Panc1 (cell line): ENCODE results near the gene LHX1. TPM values are rescaled to one million over a fixed set of nuclear protein-coding genes. Genes with fewer than 3 reads are reported as not detected.

Source experiments
- ATAC-seq: fragments of 200-7000 bp; cut with Tn5 transposase; 2 replicates; pipeline ENCODE4 v1.9.1; 2020; ENCODE audit warnings: mild to moderate bottlenecking, moderate library complexity
- BruUV-seq: library from RNA; stranded (reverse); fragments of 400-500 nt; replicated peaks from 2 replicates; lab custom pipeline; 2021; lab: Mats Ljungman, UMichigan
- CTCF ChIA-PET: fragments of 300-600 bp; sonication (Branson Sonifier 250); formaldehyde crosslinking; loops from one replicate; lab custom pipeline; 2022; ENCODE audit warnings: antibody characterized with exemption; lab: Charles Lee
- POLR2A ChIA-PET: fragments of 300-600 bp; sonication (Branson Sonifier 250); formaldehyde crosslinking; loops from one replicate; lab custom pipeline; 2022; ENCODE audit warnings: antibody characterized with exemption; lab: Charles Lee
- DNase-seq: peaks from one replicate; pipeline ENCODE4 v3.0.0-alpha.2; 2010; ENCODE audit warnings: low read depth, low spot score
- H3K27ac ChIP-seq: 2 replicates; pipeline ENCODE4 v1.5.1; 2011; ENCODE audit warnings: mild to moderate bottlenecking, low read length, inconsistent platforms
- H3K27me3 ChIP-seq: fragments of 200-500 bp; sonication (Bioruptor generic); 2 replicates; pipeline ENCODE4 v1.6.0; 2014; ENCODE audit warnings: low read length, inconsistent platforms; ENCODE audit not compliant: control insufficient read depth, insufficient read depth
- H3K36me3 ChIP-seq: fragments of 200-500 bp; sonication (Bioruptor generic); 2 replicates; pipeline ENCODE4 v1.5.1; 2014; ENCODE audit warnings: inconsistent platforms, mild to moderate bottlenecking, low read length, moderate library complexity; ENCODE audit not compliant: control insufficient read depth, insufficient read depth
- H3K4me1 ChIP-seq: 2 replicates; pipeline ENCODE4 v1.5.1; 2011; ENCODE audit warnings: inconsistent platforms, mild to moderate bottlenecking, low read length, moderate library complexity; ENCODE audit not compliant: control insufficient read depth, insufficient read depth
- H3K4me3 ChIP-seq, 2 experiments: 2 replicates each; pipeline ENCODE4 v1.5.1; 2011 to 2012; ENCODE audit warnings: low read depth in 2 of 2, low read length in 2 of 2, mild to moderate bottlenecking in 2 of 2, inconsistent platforms in 1 of 2, moderate library complexity in 1 of 2
- H3K9me3 ChIP-seq: fragments of 200-500 bp; sonication (Bioruptor generic); 2 replicates; pipeline ENCODE4 v1.5.1; 2014; ENCODE audit warnings: low read depth, mild to moderate bottlenecking, inconsistent platforms, low read length, moderate library complexity; ENCODE audit not compliant: control insufficient read depth, insufficient read depth
- POLR2AphosphoS5 ChIP-seq: IDR thresholded peaks from 2 replicates; pipeline ENCODE4 v1.6.1; 2012; ENCODE audit warnings: mild to moderate bottlenecking, low read depth, low read length, moderate library complexity
- SIN3A ChIP-seq: IDR thresholded peaks from 2 replicates; pipeline ENCODE4 v1.6.1; 2012; ENCODE audit warnings: low read depth, mild to moderate bottlenecking, low read length, moderate library complexity, borderline replicate concordance; ENCODE audit not compliant: insufficient read depth
- TCF7L2 ChIP-seq: IDR thresholded peaks from 2 replicates; pipeline ENCODE4 v1.6.1; 2011; ENCODE audit warnings: mild to moderate bottlenecking, low read depth, low read length, inconsistent platforms
- in situ Hi-C: cut with HindIII; loops from 2 replicates; pipeline ENCODE4 v1.10.0; 2016; ENCODE audit warnings: low sequenced_read_pairs, low pct_unique_long_range_greater_than_20kb
- intact Hi-C: fragments of 100-400 bp; cut with micrococcal nuclease; formaldehyde crosslinking; loops from one replicate; pipeline ENCODE4 v1.10.0; 2022; ENCODE audit not compliant: unreplicated experiment
- total RNA-seq: library from RNA; stranded (reverse); gene quantifications from one replicate; pipeline ENCODE4 v1.2.1, GENCODE V29; 2021; ENCODE audit not compliant: unreplicated experiment
- TF ChIP-seq, protein P1 (sequence below): fragments of 450-650 bp; IDR thresholded peaks from 2 replicates; pipeline ENCODE4 v1.5.1; 2017; ENCODE audit warnings: mild to moderate bottlenecking
- TF ChIP-seq, protein P2 (sequence below), 2 experiments: IDR thresholded peaks; 2 replicates each; pipeline ENCODE4 v1.6.1; 2011 to 2012; ENCODE audit warnings: low read depth in 2 of 2, control low read depth in 1 of 2, low read length in 1 of 2, mild to moderate bottlenecking in 1 of 2, moderate library complexity in 1 of 2; ENCODE audit not compliant: insufficient read depth in 1 of 2

The LHX1 gene
- total RNA-seq, 1 experiment from 2014 or later = 8.6 TPM

DNA sequence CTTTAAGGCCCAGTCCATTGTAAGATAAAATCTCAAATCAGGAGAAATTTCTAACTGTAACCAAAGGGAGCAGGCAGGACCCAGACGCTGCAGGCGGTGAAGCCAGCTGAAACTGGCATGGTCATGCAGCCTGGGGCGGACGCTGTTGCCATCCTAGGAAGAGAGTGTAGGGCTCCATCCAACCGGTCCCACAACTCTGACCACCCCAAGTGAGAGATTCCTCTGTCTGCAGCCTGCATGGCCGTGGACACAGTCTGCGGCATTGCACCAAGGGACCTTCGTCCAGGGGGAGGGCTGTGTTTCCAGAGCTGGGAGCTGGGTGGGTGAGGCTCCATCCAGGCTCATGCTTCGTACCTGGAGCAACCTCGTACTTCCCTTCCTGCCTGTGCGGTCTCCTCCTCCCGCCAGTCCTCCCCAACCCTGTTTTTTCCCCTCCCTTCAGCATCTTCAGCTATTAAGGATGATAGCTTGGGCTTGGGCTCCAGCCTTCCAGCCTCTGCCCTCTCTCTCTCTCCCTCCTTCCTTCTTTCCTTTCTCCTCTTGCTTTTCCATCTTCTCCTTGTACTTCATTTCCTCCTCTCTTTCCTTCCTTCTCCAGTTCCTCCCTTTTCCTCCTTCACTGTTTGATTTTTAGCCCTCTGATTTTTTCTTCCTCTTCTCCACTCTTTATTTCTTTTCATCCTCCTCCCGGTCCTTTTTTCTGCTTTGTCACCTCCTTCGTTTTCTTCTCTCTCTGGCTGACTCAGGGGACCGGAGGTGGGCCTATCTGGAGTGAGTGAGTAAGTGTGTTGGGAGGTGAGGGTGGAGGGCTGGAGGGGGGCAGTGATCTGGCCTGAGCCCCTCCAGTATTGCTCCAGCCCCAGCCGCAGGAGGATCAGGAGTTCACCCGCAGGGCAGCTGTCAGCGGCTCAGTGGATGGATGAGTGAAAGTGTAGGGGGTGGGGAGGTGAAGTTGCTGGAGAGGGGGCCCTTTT, 17.0 kb upstream of the LHX1 start:
- Histone ChIP-seq H3K36me3 (no peaks in the 10 kb centered on the region), H3K27ac (peak overlapping the region; percentile 93), H3K4me1 (peaks cover 52% of the 10 kb centered on the region), H3K4me3 (peak overlapping the region; percentile 5 to 21; a peak in 2 of 4 replicates), H3K9me3 (no peaks in the 10 kb centered on the region), H3K27me3 (no peaks in the 10 kb centered on the region)
- CTCF ChIA-PET = no interaction called here
- DNase-seq (no peak), ATAC-seq (peak; percentile 64)
- in situ Hi-C loops (no loop called here), intact Hi-C loops (no loop called here)
- BruUV-seq = no TSS peak
- POLR2A ChIA-PET = no interaction called here
- TF ChIP-seq, protein P1, sequence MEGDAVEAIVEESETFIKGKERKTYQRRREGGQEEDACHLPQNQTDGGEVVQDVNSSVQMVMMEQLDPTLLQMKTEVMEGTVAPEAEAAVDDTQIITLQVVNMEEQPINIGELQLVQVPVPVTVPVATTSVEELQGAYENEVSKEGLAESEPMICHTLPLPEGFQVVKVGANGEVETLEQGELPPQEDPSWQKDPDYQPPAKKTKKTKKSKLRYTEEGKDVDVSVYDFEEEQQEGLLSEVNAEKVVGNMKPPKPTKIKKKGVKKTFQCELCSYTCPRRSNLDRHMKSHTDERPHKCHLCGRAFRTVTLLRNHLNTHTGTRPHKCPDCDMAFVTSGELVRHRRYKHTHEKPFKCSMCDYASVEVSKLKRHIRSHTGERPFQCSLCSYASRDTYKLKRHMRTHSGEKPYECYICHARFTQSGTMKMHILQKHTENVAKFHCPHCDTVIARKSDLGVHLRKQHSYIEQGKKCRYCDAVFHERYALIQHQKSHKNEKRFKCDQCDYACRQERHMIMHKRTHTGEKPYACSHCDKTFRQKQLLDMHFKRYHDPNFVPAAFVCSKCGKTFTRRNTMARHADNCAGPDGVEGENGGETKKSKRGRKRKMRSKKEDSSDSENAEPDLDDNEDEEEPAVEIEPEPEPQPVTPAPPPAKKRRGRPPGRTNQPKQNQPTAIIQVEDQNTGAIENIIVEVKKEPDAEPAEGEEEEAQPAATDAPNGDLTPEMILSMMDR = no peak
- TF ChIP-seq, protein P2, sequence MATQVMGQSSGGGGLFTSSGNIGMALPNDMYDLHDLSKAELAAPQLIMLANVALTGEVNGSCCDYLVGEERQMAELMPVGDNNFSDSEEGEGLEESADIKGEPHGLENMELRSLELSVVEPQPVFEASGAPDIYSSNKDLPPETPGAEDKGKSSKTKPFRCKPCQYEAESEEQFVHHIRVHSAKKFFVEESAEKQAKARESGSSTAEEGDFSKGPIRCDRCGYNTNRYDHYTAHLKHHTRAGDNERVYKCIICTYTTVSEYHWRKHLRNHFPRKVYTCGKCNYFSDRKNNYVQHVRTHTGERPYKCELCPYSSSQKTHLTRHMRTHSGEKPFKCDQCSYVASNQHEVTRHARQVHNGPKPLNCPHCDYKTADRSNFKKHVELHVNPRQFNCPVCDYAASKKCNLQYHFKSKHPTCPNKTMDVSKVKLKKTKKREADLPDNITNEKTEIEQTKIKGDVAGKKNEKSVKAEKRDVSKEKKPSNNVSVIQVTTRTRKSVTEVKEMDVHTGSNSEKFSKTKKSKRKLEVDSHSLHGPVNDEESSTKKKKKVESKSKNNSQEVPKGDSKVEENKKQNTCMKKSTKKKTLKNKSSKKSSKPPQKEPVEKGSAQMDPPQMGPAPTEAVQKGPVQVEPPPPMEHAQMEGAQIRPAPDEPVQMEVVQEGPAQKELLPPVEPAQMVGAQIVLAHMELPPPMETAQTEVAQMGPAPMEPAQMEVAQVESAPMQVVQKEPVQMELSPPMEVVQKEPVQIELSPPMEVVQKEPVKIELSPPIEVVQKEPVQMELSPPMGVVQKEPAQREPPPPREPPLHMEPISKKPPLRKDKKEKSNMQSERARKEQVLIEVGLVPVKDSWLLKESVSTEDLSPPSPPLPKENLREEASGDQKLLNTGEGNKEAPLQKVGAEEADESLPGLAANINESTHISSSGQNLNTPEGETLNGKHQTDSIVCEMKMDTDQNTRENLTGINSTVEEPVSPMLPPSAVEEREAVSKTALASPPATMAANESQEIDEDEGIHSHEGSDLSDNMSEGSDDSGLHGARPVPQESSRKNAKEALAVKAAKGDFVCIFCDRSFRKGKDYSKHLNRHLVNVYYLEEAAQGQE (IDR thresholded peaks at IDR 0.05; ENCODE audit: insufficient read depth in 1 of 2, low read depth in 2 of 2, low read length in 1 of 2) = no peak
- TF ChIP-seq TCF7L2 (no peak), POLR2AphosphoS5 (no peak), SIN3A (no peak)

DNA sequence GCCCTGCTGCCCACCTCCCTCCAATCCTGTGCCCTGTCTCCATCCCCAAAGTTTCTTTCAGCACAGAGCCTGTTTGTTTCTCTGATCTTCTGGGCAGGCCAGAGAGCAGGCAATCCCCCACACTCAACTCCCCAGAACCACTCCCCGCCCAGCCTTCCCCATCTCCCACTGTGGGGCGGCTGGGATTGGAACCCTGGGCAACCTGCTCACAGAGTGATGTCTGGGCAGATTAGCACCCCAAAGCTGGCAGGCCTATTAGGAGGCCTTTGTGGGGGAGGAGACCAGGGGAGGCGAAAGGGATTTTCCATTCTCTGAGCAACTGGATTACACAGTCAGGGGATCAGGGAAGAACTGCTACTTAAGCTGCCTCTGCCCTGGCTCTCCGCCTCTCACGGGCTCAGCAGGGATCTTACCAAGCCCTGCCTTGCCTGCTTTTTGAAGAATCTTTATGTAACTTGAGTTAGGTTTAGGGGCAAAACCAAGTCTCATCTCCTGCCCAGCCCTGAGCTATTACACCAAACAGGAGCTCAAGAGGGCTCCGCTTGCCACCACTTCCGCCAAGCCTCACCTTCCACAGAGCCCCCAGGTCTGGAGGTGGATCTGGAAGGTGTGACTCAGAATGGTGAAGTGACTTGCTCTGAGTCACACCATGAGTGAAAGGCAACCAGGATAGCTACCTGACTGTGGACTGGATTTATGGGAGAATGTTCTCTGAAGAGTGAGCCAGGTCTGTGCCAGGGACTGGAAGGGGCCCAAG, 16.0 kb upstream of the LHX1 start:
- Histone ChIP-seq H3K9me3 (no peaks in the 10 kb centered on the region), H3K36me3 (no peaks in the 10 kb centered on the region), H3K27me3 (no peaks in the 10 kb centered on the region), H3K4me3 (peak overlapping the region in 1 of 2 experiments; percentile 21; a peak in 1 of 4 replicates), H3K27ac (peak overlapping the region; percentile 93), H3K4me1 (peaks cover 52% of the 10 kb centered on the region)
- DNase-seq (peak; percentile 58), ATAC-seq (peak; percentile 81)
- BruUV-seq = no TSS peak
- CTCF ChIA-PET = no interaction called here
- TF ChIP-seq TCF7L2 = no peak; the same call in 1 of the 2 replicates
- no peak for TF ChIP-seq SIN3A
- TF ChIP-seq, protein P1 = no peak
- TF ChIP-seq, protein P2 (IDR thresholded peaks at IDR 0.05; ENCODE audit: insufficient read depth in 1 of 2, low read depth in 2 of 2, low read length in 1 of 2) = no peak
- no peak for TF ChIP-seq POLR2AphosphoS5
- in situ Hi-C loops (no loop called here), intact Hi-C loops (no loop called here)
- POLR2A ChIA-PET = no interaction called here
